Measurements from ENCODE around the gene TRIM44.

DNA sequence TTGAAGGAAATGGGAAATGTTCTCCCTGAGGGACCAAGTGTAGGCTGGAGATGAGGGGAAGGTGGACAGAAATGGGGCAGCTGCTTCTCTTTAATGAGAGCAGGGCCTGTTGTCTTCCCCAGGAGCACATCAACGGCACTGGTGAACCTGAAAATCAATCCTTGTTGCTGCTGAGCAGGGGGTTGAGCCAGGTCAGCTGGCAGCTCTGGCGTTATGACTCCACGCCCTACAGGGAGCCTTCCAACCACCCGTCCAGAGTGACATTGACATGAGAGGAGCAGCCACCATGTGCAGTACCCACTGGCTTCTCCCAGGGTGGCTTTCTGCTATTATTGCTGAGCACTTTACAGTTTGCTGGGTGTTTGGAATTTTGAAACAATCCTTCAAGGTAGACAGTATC is 164.4 kb downstream of the TRIM44 start:
- TF ChIP-seq CTCF (conservative IDR thresholded peaks at IDR 0.05; ENCODE audit: low read length) (no peak), EZH2phosphoT487 (IDR thresholded peaks at IDR 0.05; ENCODE audit: borderline replicate concordance, low read depth, low read length) (no peak)
